Hypothalamus (tissue), 51 donors: ENCODE data around the gene MT1H.
A peak's percentile ranks its signal among the peaks of the same experiment; 100 is the strongest.
"Not testable (repeated sequence)": the region's sequence is repeated elsewhere in the genome, so short reads cannot be mapped to it uniquely, and the experiment has no call there.

ENCODE experiments used
- DNase-seq, 51 donors: peaks; one replicate each; lab custom pipeline; 2025; lab: John Stamatoyannopoulos, UW

Gene MT1H

DNA sequence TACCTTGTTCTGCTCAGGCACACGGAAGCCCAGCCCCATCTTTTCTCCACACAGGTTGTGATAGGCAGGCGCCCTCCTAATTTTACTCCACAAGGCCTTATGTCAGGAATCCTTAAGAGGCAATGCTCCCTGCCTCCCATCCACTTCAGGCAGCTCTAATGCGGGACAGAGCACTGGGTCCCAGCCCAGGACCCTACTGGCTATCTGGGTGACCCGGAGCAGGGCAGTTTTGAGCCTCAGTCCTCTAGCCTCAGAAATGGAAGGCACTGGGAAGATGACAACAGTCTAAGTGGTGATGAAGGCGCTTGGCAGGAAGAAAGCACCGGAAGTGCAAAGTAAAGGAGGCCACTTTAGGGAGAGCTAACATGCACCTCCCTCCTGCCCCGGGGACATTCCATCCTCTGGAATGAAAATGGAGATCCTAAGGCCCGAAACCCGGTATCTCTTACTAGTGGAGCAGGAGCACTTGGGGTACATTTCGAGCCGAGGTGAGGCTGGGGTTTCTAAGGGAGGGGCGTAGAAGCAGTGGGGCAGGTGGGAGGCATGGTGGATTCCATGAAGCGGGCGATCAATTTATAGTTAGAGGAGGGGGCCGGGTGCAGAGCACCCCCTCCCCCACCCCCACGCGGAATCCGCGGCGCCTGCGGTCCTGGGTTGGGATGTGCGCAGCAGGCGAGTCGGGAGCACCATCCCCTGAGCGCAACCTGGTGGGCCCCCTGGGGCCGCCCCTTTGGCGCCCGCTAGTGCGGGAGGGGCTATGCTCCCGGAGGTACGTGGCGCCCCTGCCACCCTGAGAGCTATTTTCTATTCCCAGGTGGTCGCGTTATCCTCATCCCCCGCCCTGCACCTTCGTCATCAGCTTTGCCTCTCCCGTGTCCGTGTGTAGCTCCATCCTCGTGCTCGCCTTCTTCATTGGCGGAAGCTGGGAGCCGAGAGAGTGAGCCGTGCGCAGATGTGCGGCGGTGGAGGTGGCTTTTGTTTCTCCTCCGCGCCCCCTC, 7.0 kb upstream of the MT1H start:
- DNase-seq: peak in 2 of 51 donors; percentile 8 to 36

DNA sequence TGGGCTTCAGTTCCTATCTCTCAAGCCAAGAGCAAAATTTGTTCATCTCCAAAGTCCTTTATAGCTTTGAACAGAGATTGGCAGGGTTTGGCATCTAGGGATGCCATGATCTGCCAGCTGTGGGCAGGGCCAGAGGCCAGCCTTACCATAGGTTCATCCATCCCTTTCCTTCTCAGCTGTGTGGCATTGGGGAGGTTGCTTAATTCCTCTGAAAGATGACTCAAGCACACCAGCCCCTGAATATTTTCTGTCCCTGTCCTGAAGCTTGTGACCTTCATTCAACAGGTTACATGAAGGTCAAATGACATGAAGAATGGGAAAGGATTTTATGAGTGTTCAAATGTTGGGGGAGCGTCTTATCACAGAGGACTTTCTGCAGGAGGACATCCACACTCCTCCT, 5.1 kb upstream of the MT1H start:
- DNase-seq: no peak

DNA sequence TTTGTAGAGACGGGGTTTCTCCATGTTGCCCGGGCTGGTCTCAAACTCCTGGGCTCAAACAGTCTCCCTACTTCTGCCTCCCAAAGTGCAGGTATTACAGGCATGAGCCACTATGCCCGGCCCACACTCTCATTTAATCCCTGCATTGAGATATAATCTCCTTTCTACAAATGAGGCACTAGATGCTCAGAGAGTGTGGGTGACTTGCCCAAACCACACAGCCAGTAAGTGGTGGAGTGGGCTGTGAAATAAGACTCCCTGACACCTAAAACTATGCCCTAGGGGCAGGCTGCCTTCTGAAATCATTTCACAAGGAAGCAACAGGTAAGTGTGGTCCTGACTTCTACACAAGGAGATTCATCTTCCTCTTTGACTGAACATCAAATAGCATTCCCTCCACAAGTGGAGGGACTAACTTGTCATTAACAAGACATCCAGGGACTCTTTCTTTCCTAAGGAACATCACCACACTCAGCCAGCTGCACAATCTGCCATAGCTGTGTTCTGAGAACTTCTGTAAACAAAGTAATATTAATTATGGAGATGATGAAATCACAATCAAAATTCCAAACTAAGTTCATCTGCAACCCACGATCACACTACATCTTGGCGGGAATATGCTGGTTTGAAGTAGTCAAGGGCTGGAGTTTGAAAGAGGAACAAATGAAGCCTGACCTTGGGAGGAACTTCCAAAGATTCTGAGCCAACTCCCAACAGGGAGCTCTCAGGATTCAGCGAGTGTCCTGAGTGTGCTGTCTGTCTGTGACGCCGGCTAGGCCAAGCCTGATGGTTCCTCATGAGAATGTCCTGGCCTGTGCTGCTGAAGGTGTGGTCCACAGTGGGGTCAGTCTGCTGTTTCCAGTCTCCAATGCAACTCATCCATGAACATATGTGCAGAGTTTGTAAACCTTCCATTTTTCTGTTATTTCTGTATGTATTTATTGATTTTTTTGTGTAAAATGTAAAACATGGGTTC, 4.0 kb upstream of the MT1H start:
- not testable (repeated sequence) for DNase-seq

DNA sequence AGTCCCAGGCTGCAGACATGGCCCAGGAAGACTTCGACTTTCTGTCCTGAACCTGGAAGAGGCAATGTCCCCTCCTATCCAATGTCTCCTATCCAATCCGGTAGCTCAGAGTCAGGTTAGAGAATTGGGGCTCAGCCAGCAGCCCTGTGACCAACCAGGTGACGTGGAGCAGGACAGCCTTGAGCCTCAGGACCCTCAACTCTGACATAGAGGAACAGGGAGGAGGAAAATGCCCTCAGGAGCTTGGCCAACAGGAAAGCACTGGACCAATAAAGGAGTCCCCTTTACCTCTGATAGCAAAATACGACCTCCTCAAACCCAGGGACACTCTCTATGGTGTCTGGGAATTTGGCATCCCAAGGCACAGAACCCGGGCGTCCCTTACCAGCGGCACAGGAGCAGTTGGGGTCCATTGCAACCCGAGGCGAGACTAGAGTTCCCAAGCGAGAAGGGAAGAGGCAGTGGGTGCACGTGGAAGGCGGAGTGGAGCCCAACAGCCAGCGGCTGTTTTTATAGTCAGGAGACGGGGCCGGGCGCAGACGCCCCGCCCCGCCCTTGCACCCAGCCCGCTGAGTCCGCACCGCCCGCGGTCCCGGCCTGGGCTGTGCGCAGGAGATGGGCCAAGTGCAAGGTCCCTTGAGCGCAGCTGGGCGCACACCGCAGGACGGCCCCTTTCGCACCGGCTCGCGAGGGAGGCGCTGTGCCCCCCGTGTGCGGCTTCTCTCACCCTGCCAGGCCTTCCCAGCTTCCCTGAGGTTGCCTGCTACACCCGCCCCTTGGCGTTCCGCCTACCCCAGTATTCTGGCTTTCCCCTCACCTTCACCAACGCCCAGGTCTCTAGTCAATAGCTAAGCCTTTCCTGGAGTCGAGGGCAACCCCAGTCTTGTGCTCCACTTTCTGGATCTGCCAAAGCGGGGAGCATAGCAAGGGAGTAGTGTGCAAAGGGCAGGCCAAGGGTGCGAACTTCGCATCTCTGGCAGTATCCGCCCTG, 1.7 kb upstream of the MT1H start, which contains the start of gene MT1G:
Gene MT1G (minus strand): TSS at position 485 of the 991 bp plus-strand sequence. CDS start 72 bp downstream, at position 413.
- DNase-seq: peak in 18 of 51 donors; percentile 11 to 59 (median 24)

DNA sequence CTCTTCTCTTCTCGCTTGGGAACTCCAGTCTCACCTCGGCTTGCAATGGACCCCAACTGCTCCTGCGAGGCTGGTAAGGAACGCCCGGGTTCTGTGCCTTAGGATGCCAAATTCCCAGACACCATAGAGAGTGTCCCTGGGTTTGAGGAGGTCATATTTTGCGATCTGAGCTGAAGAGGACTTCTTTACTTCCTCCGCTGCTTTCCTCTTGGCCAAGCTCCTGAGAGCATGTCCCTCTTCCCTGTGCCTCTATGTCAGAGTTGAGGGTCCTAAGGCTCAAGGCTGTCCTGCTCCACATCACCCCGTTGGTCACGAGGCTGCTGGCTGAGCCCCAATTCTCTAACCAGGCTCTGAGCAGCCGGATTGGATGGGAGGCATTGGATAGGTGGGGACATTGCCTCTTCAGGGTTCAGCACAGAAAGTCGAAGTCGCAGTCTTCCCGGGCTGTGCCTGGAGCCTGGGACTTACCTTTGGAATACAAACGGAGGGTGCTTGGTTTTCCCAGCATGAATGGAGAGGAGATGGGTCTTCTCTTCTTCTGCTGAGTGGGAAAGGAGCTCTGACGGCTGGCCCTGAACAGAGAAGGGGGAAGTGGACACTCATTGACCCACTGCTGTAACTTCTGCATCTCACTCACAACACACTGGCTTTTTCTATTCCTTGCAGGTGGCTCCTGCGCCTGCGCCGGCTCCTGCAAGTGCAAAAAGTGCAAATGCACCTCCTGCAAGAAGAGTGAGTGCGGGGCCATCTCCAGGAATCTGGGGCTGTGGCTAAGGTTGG, 416 bp downstream of the MT1H start:
- no peak for DNase-seq

DNA sequence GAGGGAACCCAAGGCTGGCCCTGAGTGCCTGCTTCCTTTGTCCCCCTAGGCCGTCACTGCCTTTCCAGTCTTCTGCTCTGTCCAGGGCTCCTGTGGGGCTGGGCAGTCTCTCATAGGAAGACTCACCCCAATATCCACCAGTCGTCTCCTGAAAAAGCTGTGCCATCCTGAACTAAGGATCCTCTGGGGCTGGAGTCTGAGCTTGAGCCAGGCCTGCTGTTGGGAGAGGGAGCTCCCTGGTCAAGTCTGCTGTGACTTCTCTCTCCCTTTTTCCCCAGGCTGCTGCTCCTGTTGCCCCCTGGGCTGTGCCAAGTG, 963 bp downstream of the MT1H start:
- no peak for DNase-seq

DNA sequence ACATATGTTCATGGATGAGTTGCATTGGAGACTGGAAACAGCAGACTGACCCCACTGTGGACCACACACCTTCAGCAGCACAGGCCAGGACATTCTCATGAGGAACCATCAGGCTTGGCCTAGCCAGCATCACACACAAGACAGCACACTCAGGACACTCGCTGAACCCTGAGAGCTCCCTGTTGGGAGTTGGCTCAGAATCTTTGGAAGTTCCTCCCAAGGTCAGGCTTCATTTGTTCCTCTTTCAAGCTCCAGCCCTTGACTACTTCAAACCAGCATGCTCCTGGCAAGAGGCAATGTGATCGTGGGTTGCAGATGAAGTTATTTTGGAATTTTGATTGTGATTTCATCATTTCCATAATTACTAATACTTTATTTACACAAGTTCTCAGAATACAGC, 2.1 kb downstream of the MT1H start:
- not testable (repeated sequence) for DNase-seq

DNA sequence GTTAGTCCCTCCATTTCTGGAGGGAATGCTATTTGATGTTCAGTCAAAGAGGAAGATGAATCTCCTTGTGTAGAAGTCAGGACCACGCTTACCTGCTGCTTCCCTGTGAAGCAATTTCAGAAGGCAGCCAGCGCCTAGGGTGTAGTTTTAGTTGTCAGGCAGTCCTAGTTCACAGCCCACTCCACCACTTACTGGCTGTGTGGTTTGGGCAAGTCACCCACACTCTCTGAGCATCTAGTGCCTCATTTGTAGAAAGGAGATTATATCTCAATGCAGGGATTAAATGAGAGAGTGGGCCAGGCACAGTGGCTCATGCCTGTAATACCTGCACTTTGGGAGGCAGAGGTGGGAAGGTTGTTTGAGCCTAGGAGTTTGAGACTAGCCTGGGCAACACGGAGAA, 2.6 kb downstream of the MT1H start:
- not testable (repeated sequence) for DNase-seq

DNA sequence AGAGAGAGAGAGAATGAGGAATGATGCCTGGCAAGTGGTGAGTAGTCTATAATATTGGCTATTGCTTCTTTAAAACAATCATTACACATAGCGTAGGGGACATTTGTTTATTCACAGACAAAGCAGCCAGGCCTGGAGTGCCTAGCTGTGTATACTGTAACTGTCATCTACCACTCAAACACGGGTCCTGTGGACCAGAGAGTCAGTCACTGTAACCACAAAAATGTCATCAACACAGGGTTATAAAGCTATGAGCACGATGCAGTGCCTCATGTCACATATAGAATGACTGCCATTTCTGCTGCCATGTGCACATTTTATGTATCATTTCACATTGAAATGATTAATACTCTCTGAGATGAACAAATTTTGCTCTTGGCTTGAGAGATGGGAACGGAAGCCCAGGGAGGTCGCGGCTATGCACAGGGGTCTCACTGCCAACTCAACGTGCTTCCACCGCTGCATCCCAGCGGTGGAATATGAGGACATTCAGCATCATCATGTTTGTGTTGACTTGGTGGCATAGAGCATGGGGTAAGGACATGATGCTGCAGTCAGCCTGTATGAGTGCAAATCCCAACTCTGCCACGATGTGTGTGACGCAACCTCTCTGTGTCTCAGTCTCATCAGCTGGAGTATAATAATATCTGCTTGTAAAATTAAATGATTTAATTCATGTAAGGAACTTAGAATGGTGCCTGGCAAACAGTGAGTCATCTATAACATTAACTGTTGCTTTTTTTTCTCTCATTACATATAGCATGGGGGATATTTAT, 3.3 kb downstream of the MT1H start:
- DNase-seq: no peak

DNA sequence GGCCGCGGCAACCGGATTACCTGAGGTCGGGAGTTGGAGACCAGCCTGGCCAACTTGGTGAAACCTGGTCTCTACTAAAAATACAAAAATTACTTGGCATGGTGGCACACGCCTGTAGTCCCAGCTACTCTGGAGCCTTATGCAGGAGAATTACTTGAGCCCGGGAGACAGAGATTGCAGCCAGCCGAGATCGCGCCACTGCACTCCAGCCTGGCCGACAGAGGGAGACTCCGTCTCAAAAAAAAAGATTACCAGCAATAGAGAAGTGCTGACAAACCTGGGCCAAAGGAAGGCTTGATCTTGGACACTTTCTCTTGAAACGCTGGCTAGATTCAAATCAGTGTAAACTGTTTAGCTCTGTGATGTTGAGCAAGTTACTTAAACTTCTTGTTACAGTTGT, 4.3 kb downstream of the MT1H start:
- DNase-seq: peak in 3 of 51 donors; percentile 6 to 22 (median 14)

DNA sequence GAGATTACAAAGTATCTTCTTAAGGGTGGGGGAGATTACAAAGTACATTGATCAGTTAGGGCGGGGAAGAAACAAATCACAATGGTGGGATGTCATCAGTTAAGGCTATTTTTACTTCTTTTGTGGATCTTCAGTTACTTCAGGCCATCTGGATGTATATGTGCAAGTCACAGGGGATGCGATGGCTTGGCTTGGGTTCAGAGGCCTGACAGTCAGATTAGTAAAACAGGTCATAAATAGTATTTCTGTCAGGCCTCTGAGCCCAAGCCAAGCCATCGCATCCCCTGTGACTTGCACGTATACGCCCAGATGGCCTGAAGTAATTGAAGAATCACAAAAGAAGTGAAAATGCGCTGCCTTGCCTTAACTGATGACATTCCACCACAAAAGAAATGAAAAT, 5.0 kb downstream of the MT1H start:
- not testable (repeated sequence) for DNase-seq

DNA sequence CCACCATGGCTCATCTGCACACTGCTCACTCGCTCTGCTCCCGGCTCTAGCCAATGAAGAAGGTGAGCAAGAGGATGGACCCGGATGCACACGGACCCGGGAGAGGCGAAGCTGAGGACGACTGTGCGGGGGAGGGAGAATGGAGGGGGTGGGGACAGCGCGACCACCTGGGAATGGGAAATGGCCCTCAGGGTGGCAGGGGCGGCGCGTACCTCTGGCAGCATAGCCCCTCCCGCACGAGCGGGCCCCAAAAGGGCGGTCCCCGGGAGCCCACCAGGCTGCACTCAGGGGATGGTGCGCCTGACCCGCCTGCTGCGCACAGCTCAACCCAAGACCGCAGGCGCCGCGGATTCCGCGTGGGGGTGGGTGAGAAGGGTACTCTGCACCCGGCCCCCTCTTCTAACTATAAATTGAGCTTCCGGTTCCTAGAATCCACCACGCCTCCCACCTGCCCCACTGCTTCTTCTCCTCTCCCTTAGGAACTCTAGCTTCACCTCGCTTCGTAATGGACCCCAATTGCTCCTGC, 6.1 kb downstream of the MT1H start:
- DNase-seq: no peak

DNA sequence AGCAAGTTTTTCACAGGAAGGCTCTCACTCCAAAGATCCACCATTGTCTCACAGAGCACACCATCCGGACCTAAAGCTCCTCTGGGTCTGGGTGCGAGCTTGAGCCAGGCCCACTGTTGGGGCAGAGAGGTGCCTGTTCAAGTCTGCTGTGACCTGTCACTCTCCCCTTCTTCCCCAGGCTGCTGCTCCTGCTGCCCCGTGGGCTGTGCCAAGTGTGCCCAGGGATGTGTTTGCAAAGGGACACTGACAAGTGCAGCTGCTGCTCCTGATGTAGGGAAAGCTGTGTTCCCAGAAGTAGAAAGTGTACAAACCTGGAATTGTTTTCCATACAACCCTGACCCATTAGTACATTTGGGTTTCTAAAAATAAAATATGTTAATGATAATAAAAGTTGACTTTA, 7.9 kb downstream of the MT1H start:
- DNase-seq: no peak

DNA sequence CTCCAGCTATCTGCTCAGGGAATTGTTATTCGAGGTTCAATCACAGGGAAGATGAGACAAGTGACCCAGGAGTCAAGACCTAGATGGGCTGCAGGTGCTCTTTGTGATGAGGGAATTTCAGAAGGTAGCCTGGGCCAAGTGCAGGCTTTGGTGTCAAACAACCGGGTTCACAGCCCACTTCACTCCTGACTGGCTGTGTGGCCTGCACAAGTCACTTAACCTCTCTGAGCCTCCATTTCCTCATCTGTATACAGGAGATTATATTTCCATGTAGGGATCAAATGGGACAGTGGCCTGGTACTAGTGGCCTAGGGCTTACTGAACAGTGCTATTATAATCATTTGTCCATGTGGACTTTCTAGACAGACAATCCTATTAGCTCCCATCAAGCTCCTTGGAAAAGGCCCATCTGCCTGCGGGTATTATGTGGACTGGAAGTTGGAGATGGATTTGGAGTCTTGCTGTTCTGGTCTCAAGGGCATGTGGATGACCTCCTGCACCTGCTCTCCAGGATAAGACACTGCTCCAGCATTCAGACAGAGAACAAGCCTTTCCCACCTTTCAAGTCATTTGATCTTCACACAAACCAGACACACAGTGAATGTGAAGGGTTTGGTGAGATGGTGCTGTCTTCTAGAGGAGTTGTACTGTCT, 9.6 kb downstream of the MT1H start:
- DNase-seq: no peak

DNA sequence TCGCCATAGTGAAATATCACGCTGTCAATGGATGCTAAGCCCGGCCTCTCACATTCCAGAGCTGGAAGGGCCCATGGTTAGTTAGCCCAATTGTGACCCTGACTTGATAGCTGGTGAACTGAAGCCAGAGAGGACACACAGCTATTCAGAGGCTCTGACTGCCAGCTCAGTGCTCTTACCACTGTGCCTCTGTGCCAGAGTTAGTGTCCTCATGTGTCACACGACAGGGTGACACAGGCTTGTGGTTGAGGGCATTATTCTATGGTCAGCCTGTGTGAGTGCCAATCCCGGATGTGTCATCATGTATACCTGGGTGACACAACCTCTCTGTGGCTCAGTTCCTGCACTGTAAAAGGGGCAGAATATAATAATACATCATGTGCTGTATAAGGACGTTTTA, 10.2 kb downstream of the MT1H start:
- no peak for DNase-seq

DNA sequence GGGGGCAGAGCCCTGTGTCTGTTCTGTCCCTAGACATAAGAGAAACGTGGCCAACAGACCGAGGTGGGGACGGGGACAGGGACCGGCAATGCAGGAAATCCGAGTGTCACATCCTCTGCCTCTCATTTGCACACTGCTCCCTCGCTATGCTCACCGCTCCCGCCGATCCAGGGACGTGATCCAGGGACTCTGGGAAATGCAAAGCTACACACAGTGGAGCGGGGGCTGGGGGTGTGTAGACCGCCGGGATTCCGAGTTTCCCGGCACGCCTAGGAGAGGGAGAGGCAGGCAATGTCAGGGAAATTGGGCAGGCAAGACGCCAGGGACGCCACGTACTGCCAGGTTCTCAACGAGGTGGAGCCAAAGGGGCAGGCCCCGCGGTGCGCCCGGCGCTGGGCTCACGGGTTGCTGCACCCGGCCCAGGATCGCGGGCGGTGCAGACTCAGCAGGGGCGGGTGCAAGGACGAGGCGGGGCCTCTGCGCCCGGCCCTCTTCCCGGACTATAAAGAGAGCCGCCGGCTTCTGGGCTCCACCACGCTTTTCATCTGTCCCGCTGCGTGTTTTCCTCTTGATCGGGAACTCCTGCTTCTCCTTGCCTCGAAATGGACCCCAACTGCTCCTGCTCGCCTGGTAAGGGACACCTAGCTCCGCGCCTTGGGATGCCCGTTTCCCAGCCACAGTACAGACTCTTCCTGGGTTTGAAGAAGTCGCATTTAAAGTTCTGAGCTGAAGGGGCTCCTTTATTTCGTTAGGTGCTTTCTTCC, 12.5 kb downstream of the MT1H start, which contains the start of gene MT1X:
Gene MT1X (plus strand): TSS at position 532 of the 764 bp plus-strand sequence. CDS start 71 bp downstream, at position 603.
- peak; percentile 28 to 92 (median 81) for DNase-seq
